CD4-positive, alpha-beta T cell treated with Interleukin-10 for 1 hour (primary cell): Measurements from ENCODE around the gene SINHCAF.
"Not testable (repeated sequence)": the region's sequence is repeated elsewhere in the genome, so short reads cannot be mapped to it uniquely, and the experiment has no call there.

ENCODE experiments used
- DNase-seq: peaks from one replicate; pipeline ENCODE4 v3.0.0-alpha.2; 2020

SINHCAF gene

GRCh38 chr12:31306866-31307265 lies 19.1 kb downstream of the SINHCAF start:
- DNase-seq = no peak

GRCh38 chr12:31303466-31303865 lies 22.5 kb downstream of the SINHCAF start:
- no peak for DNase-seq

DNA sequence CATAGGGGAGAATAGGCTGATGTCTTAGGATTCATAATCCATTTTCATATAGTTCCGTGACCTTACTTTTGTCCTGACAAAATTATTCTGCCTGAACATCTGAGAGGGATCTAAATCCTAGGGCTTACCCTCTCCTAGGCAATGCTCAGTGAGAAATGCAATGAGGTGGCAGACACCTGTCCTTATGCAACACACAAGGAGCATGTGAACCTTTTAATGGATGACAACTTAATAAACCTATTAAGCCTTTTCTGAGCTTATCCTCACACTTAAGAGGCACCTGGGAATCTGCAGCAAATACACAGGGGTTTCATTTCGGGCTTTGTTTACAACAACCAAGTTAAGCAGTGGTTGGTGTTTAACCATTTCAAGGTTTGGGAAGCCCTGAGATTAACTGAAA lies 24.6 kb downstream of the SINHCAF start:
- DNase-seq = no peak

DNA sequence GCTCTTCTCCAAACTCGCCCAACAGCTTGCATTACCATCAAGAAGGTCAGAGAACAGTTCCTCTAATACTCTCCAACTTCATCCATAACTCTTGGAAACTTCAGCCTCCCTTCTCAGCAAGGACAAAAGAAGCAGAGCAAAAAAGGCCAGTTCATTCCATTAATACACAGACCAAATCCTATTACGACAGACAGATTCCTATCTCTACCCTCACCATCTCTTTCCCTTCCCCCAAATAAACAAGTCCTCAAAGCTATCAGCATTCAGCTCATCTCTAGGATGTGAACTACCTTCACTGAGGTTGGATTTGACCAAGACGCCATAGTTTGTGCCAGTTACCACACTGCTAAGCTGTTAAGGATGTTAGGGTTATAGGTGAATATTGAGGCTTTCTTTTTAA lies 25.2 kb downstream of the SINHCAF start:
- DNase-seq = no peak

- no peak for DNase-seq
These were observed 25.6 kb downstream of the SINHCAF start for GRCh38 chr12:31300341-31300740.

GRCh38 chr12:31298922-31299321 lies 27.0 kb downstream of the SINHCAF start:
- DNase-seq = no peak

DNA sequence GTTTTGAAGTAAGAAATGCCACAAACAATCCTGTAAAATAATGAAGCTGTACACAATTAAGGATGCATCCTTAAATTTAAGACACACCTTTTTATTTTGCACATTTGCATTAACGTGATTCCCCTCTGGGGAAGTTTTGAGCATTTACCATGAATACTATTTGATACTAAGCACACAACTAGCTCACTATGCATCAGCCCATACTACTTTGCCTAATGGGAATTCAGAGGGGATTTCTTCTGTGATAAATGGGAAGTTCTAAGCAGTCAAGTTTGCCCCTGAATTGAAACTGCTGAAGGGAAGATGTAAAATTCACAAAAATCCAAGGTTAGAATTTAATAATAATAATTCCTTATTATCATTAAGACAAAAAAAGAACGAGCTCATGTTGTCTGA lies 27.4 kb downstream of the SINHCAF start:
- DNase-seq = no peak

- DNase-seq = no peak
These were observed 28.1 kb downstream of the SINHCAF start for GRCh38 chr12:31297572-31298514.

- no peak for DNase-seq
These were observed 36.5 kb downstream of the SINHCAF start for GRCh38 chr12:31289441-31289840.

GRCh38 chr12:31288381-31288780 lies 37.6 kb downstream of the SINHCAF start:
- no peak for DNase-seq

DNA sequence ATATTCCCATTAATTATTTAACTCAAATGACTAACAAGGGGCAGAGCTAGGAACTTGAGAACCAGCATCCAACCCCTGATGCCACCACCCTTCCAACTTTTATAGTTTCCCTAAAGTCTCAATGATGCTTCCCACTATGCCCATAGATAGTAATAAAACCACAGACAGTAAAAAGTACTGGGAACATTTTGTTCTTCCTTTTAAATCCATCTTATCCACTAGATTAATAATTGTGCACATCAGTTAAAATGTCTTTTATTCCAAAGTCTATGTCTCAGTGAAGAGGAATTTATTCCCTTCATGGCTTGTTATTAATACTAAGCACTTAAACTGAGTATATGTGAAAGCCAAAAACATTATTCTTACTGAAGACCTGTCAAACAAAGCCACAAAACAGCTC lies 45.8 kb downstream of the SINHCAF start:
- DNase-seq = no peak

DNA sequence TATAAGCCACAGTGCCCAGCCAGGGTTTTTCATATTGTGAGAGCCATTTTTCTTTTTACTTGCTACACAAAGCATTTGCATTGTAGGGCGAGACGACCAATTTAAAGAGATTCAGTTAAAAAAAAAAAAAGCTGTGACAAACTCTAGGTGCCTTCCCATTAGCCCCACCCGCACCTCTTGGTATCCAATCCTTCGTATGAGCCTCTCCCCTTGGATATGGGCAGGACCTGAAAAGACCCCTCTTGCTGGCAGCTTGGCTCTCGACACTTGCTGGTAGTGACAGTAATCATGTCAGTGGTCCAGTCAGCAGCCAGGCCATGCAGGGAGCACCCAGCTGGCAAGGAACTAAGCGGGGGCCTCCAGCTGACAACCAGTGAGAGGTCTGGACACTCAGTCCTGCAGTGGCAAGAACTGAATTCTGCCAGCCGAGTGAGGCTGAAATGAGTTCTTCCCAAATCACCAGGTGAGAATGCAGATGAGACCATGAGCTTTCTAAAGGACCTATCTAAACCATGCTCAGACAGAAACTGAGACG lies 46.5 kb downstream of the SINHCAF start:
- no peak for DNase-seq

- DNase-seq = no peak
These were observed 47.1 kb downstream of the SINHCAF start for GRCh38 chr12:31278832-31279231.

GRCh38 chr12:31278424-31278823 lies 47.5 kb downstream of the SINHCAF start:
- DNase-seq = no peak

DNA sequence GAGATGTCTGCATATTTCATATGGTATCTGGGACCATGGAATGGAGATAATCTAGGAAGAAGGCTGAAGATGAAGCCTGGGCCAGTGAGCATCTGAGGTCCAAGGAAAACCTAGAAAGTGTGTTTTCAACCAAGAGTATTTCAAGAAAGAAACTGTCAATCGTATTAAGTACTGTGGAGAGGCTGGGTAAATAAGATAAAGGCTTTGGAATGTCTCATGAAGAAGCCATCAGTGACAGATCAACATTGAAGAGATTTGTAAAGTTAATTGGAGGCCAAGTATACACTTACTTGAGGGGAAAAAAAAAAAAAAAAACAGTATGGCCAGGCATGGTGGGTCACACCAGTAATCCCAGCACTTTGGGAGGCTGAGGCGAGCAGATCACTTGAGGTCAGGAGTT lies 48.9 kb downstream of the SINHCAF start:
- no peak for DNase-seq

- DNase-seq = no peak
These were observed 50.5 kb downstream of the SINHCAF start for GRCh38 chr12:31275491-31275890.

DNA sequence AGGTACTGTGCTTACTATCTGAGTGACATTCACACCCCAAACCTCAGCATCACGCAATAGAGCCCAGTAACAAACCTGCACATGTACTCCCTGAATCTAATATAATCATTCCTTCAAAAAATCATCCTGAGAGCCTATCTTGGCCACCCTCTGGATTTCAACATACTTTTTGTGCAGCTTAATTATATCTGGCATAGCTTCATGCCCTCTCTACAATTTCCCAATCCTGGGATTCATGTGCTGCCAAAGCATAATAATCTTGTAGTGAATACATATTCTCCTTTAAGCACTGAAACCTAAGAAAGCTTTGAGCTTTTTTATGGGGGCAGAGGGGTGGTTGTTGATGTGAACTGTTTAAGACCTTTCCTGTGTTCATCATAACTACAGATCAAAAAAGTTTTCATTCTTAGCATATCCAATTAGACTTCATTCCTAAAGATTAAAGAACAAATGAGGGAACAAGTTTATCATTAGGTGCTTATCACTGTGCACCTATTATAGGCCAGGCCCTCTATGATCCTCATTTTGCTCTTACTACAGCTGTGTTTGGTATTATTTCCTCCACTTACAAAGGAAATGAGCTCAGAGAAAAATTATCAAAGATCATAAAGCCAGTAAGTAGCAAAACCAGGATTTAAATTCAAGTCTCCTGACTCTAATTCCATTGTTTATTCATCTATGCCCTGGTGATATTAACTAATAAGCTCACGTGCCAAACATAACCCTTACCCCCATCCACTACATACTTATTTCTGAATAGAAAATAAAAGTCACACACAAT lies 51.2 kb downstream of the SINHCAF start:
- no peak for DNase-seq

DNA sequence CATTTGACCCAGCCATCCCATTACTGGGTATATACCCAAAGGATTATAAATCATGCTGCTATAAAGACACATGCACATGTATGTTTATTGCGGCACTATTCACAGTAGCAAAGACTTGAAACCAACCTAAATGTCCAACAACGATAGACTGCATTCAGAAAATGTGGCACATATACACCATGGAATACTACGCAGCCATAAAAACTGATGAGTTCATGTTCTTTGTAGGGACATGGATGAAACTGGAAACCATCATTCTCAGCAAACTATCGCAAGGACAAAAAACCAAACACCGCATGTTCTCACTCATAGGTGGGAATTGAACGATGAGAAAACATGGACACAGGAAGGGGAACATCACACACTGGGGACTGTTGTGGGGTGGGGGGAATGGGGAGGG lies 52.2 kb downstream of the SINHCAF start:
- DNase-seq = not testable (repeated sequence)

DNA sequence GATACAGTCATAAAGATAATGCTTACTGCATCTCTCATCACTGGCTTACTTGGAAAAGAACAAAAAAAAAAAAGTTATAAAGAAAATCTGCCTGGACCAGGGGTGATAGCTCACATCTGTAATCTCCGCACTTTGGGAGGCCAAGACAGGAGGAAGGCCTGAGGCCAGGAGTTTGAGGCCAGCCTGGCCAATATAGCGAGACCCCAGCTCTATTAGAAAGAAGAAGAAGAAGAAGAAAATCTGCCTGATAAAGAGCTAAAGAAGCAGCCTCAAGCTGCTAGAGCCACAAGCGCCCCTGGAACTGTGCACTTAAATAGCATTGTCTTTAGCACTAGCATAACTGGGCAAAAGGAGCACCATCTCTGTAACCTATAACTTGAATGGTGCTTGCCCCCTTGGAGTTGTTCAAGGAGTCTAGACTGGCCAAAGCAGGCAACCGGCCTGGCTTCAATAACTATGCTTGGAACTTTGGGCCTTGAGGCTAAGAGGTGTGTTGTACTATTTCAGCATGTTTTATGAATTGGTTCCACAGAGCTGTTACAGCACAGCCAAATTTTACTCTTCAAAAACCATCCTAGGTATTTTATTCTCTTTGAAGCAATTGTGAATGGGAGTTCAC lies 53.2 kb downstream of the SINHCAF start:
- DNase-seq = no peak

DNA sequence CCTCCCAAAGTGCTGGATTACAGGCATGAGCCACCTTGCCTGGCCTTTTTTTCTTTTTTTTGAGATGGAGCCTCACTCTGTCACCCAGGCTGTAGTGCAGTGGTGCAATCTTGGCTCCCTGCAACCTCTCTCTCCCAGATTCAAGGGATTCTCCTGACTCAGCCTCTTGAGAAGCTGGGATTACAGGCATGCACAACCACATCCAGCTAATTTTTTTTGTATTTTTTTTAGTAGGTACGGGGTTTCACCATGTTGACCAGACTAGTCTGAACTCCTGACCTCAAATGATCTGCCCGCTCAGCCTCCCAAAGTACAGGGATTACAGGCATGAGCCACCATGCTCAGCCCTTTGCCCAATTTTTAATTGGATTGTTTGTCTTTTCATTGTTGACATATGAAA lies 58.0 kb downstream of the SINHCAF start:
- DNase-seq = no peak

- no peak for DNase-seq
These were observed 60.2 kb downstream of the SINHCAF start for GRCh38 chr12:31265722-31266121.

GRCh38 chr12:31263661-31264060 lies 62.3 kb downstream of the SINHCAF start:
- DNase-seq = no peak

DNA sequence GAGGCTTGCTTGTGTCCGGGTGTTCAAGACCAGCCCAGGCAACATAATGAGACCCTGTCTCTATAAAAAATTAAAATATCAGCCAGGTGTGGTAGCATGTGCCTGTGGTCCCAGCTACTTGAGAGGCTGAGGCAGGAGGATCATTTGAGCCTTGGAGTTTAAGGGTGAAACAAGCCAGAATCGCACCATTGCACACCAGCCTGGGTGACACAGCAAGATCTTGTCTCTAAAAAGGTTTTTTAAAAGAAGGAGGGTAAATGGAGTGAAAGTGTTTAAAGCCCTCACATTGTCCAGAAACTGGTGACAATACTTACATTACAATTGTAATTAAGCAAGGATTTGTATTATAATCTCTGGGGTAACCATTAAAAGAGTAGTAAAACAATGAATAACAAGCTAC lies 64.2 kb downstream of the SINHCAF start:
- no peak for DNase-seq
